Tibial nerve (tissue), 4 donors: ENCODE measurements around the gene ST3GAL6.

ENCODE experiments used
- EP300 ChIP-seq, 2 donors: sonication (generic); formaldehyde crosslinking; IDR thresholded peaks; one replicate each; pipeline ENCODE4 v1.6.1; 2017; ENCODE audit warnings: antibody characterized with exemption in 2 of 2, mild to moderate bottlenecking in 1 of 2
- POLR2A ChIP-seq, 2 donors: fragments of 450-650 bp; IDR thresholded peaks; one replicate each; pipeline ENCODE4 v1.6.1; 2017; ENCODE audit warnings: antibody characterized with exemption in 2 of 2, mild to moderate bottlenecking in 2 of 2, moderate library complexity in 2 of 2
- TF ChIP-seq, protein P1 (sequence below), 5 experiments: fragments of 200-600 bp in 3 of 5; fragments of 450-650 bp in 2 of 5; sonication (generic) in 3 of 5; IDR thresholded peaks; one replicate each; pipeline ENCODE4 v1.5.1; 2016 to 2019; ENCODE audit warnings: antibody characterized with exemption in 5 of 5, mild to moderate bottlenecking in 3 of 5, moderate library complexity in 2 of 5

DNA sequence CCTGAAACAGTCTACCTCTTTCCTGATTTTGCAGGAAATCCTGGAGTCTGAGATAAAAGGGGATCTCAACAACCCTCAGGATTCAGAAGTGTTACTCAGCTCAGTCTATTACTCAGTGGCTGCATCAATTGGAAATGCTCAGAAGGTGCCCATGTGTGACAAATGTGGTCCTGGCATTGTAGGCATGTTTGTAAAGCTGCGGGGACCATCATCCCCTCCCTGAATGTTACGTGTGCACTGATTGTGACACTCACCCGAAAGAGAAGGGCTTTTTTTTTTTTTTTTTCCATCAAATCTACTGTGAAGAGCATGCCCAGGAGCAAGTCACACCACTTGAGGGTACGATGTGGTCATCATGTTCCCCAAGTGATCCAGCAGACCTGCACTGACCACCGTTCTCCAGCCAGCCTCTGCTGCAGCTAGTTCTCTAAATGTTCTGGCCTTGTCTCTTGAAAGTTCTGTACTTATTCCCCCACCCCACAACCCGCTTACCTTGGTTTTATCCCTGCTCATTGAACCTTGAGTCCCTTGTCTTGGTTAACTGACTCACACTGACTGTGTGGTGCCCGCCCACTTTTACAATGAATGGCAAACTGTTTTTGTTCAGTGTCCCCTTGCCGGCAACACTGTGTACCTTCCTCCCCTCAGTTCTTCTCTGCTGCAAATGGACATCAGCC, 19.8 kb downstream of the ST3GAL6 start:
- TF ChIP-seq, protein P1, sequence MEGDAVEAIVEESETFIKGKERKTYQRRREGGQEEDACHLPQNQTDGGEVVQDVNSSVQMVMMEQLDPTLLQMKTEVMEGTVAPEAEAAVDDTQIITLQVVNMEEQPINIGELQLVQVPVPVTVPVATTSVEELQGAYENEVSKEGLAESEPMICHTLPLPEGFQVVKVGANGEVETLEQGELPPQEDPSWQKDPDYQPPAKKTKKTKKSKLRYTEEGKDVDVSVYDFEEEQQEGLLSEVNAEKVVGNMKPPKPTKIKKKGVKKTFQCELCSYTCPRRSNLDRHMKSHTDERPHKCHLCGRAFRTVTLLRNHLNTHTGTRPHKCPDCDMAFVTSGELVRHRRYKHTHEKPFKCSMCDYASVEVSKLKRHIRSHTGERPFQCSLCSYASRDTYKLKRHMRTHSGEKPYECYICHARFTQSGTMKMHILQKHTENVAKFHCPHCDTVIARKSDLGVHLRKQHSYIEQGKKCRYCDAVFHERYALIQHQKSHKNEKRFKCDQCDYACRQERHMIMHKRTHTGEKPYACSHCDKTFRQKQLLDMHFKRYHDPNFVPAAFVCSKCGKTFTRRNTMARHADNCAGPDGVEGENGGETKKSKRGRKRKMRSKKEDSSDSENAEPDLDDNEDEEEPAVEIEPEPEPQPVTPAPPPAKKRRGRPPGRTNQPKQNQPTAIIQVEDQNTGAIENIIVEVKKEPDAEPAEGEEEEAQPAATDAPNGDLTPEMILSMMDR (IDR thresholded peaks at IDR 0.05), result no peak
- TF ChIP-seq POLR2A (IDR thresholded peaks at IDR 0.05) (no peak), EP300 (IDR thresholded peaks at IDR 0.05) (no peak)
